ENCODE measurements around the gene SCGB1D1.

GRCh38 chr11:62146476-62147200, 43.4 kb upstream of the SCGB1D1 start:
- TF ChIP-seq MEF2B (IDR thresholded peaks at IDR 0.05; ENCODE audit: partially characterized antibody, poor library complexity, severe bottlenecking) (no peak), EZH2 (IDR thresholded peaks at IDR 0.05; ENCODE audit: borderline replicate concordance, control insufficient read depth, low read depth, low read length) (no peak), CREB1 (IDR thresholded peaks at IDR 0.05; ENCODE audit: low read depth) (no peak), STAT1 (conservative IDR thresholded peaks at IDR 0.05) (no peak), TCF7 (IDR thresholded peaks at IDR 0.05; ENCODE audit: borderline replicate concordance) (no peak), NFIC (IDR thresholded peaks at IDR 0.05; ENCODE audit: low read depth, low read length) (no peak), TAF1 (IDR thresholded peaks at IDR 0.05; ENCODE audit: borderline replicate concordance, low read depth, low read length) (no peak), BCL11A (IDR thresholded peaks at IDR 0.05; ENCODE audit: low read depth, low read length) (no peak)
- TF ChIP-seq, protein P1, sequence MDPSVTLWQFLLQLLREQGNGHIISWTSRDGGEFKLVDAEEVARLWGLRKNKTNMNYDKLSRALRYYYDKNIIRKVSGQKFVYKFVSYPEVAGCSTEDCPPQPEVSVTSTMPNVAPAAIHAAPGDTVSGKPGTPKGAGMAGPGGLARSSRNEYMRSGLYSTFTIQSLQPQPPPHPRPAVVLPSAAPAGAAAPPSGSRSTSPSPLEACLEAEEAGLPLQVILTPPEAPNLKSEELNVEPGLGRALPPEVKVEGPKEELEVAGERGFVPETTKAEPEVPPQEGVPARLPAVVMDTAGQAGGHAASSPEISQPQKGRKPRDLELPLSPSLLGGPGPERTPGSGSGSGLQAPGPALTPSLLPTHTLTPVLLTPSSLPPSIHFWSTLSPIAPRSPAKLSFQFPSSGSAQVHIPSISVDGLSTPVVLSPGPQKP (IDR thresholded peaks at IDR 0.05; ENCODE audit: low read depth, low read length) = no peak
- TF ChIP-seq, protein P2, sequence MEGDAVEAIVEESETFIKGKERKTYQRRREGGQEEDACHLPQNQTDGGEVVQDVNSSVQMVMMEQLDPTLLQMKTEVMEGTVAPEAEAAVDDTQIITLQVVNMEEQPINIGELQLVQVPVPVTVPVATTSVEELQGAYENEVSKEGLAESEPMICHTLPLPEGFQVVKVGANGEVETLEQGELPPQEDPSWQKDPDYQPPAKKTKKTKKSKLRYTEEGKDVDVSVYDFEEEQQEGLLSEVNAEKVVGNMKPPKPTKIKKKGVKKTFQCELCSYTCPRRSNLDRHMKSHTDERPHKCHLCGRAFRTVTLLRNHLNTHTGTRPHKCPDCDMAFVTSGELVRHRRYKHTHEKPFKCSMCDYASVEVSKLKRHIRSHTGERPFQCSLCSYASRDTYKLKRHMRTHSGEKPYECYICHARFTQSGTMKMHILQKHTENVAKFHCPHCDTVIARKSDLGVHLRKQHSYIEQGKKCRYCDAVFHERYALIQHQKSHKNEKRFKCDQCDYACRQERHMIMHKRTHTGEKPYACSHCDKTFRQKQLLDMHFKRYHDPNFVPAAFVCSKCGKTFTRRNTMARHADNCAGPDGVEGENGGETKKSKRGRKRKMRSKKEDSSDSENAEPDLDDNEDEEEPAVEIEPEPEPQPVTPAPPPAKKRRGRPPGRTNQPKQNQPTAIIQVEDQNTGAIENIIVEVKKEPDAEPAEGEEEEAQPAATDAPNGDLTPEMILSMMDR (IDR thresholded peaks at IDR 0.05 in 2 of 3, conservative IDR thresholded peaks at IDR 0.05 in 1 of 3; ENCODE audit: control insufficient read depth in 2 of 3, extremely low read depth in 1 of 3, insufficient read depth in 1 of 3, low read depth in 3 of 3, low read length in 3 of 3) = no peak

All from GM12878 (cell line).